T-helper 1 cell treated with Interleukin-12 subunit alpha and Interleukin-12 subunit beta and Interleukin-4 antibody, amounts not matched to agents 30 μg/mL and 1 μg/mL, for 36 hours (primary cell): Measurements from ENCODE around the gene CIAPIN1.

Source experiments
- H3K27ac Mint-ChIP-seq: one replicate; pipeline ENCODE4 v1.8.0; 2021; ENCODE audit warnings: mild to moderate bottlenecking, mixed read lengths
- H3K27me3 Mint-ChIP-seq: one replicate; pipeline ENCODE4 v1.8.0; 2021; ENCODE audit warnings: low read depth, mixed read lengths
- H3K36me3 Mint-ChIP-seq: one replicate; pipeline ENCODE4 v1.8.0; 2021; ENCODE audit warnings: low read depth, mixed read lengths
- H3K4me1 Mint-ChIP-seq: one replicate; pipeline ENCODE4 v1.8.0; 2021; ENCODE audit warnings: low read depth, mixed read lengths
- H3K4me3 Mint-ChIP-seq: one replicate; pipeline ENCODE4 v1.8.0; 2021; ENCODE audit warnings: mild to moderate bottlenecking, moderate library complexity, mixed read lengths
- H3K9me3 Mint-ChIP-seq: one replicate; pipeline ENCODE4 v1.8.0; 2021; ENCODE audit warnings: mixed read lengths

The CIAPIN1 gene

GRCh38 chr16:57447186-57447962 lies at the start of gene CIAPIN1, which contains the start of gene COQ9:
CIAPIN1 (minus strand) TSS chr16:57447385; CDS start chr16:57440928, 6,457 bp downstream.
COQ9 (plus strand) TSS chr16:57447479; CDS start chr16:57447506, 27 bp downstream.
- H3K4me1 Mint-ChIP-seq: peaks cover 22% of the 10 kb centered on the region
- peak within 1 kb of the TSS; percentile 85 for H3K27ac Mint-ChIP-seq
- H3K36me3 Mint-ChIP-seq: peaks cover 9% of the 10 kb centered on the region
- H3K9me3 Mint-ChIP-seq: no peaks in the 10 kb centered on the region
- H3K27me3 Mint-ChIP-seq: no peaks in the 10 kb centered on the region
- peak within 1 kb of the TSS; percentile 95 for H3K4me3 Mint-ChIP-seq

- Mint-ChIP-seq H3K27ac (no peak overlapping the region), H3K4me1 (no peaks in the 10 kb centered on the region), H3K9me3 (no peaks in the 10 kb centered on the region), H3K4me3 (no peak overlapping the region), H3K27me3 (peaks cover 16% of the 10 kb centered on the region), H3K36me3 (no peaks in the 10 kb centered on the region)
Observed at GRCh38 chr16:57493767-57494166, 46.6 kb upstream of the CIAPIN1 start.

DNA sequence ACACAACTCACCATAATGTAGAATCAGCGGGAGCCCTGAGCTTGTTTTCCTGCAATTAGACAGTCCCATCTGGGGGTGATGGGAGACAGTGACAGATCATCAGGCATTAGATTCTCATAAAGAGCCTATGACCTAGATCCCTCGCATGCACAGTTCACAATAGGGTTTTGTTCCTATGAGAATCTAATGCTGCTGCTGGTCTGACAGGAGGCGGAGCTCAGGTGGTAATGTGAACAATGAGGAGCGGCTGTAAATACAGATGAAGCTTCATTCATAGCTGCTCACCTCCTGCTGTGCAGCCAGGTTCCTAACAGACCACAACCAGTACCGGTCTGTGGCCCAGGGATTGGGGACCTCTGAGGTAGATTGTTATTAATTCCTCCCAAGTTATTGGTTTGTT lies 42.0 kb upstream of the CIAPIN1 start:
- Mint-ChIP-seq H3K36me3 (no peaks in the 10 kb centered on the region), H3K9me3 (no peaks in the 10 kb centered on the region), H3K27me3 (peaks cover 21% of the 10 kb centered on the region), H3K27ac (no peak overlapping the region), H3K4me3 (no peak overlapping the region), H3K4me1 (peaks cover 10% of the 10 kb centered on the region)

GRCh38 chr16:57486858-57487834 lies 40.0 kb upstream of the CIAPIN1 start:
- Mint-ChIP-seq H3K27me3 (peaks cover 13% of the 10 kb centered on the region), H3K27ac (peak overlapping the region; percentile 59), H3K4me1 (peaks cover 10% of the 10 kb centered on the region), H3K9me3 (no peaks in the 10 kb centered on the region), H3K36me3 (no peaks in the 10 kb centered on the region), H3K4me3 (peak overlapping the region; percentile 78)

DNA sequence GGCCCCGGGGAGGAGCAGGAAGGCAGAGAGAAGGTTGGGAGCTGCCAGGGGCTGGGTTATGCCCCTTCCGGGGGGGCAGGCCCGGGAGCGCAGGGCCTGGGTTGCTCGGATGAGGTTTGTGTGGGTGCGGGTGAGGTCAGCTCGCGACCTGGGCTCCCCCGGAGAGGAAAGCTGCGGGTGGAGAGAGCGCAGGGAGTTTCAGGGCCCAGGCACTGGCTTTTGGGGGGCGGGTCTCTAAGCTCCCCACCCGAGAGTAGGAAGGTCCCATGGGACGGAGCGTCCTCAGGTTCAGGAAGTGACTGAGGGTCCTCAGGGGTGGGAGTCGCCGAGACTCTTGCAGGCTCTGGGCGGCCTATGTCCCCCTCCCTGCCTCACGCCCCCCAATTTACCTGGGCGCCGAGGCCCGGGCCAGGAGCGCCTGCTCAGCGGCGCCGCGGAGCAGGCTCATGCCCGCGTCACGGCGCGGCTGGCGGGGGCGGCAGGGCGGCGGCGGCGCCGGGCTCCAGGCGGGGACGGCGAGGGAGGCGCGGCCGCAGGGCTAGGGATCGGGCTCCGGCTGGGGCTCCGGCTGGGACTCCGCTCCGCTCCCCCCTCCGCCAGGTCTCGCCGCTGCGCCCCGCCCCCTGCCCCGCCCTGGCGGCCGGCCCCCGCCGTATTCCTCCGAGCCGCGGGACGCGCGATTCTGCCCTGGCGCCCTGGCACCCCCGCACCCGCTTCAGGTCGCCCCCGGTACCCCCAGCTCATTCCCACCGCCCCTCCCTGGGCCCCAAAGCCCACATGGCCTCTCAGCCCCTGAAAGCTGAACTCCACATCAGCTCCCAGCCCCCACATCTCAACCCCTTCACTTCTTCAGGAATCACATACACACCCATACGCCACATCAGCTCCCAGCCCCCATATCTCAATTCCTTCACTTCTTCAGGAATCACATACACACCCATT lies 39.0 kb upstream of the CIAPIN1 start, which contains the start of gene DOK4:
TSS of gene DOK4 (minus strand) at position 578 of the 942 bp plus-strand sequence. CDS start 6,986 bp downstream, outside the sequence.
- Mint-ChIP-seq H3K9me3 (no peaks in the 10 kb centered on the region), H3K27ac (peak within 1 kb of the TSS; percentile 59), H3K36me3 (no peaks in the 10 kb centered on the region), H3K4me1 (peaks cover 10% of the 10 kb centered on the region), H3K27me3 (peaks cover 8% of the 10 kb centered on the region), H3K4me3 (peak within 1 kb of the TSS; percentile 82)

DNA sequence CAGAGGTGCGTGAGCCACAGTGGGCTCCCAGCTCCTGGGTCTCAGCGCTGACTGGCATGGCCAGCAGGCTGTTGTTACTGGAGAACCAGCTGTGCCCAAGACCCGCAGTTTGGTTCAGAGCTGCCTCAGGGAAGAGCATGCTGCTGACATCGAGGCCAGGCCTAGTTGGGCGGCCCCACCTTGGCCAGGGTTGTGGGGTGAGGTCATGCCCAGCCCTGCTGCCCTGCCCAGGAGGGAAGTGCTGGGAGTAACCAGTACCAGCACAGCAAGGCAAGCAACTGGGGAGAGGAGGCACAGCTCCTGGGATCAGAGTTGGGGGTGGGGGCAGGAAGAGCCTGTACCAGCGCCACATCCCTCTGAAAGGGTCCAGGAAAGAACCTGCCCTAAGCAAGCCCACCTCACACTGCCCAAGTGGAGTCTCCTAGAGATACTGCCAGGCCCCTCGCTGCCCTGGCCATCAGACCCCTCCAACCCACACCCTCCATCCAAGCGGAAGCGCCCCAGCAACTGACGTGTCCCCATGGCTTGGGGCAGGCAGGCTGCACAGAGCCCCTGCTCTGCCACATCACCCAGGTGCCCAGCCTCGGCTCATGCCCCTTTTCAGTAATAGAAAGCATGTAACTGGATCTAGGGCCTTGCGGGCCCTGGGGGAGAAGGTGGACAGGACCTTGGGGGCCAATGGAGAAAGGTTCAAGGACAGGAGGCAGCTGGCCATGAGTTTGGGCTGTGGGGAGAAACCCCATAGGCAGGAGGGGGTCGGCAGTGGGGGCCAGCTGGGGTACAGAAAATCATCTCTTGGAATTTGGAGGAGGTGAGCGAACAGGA lies 38.1 kb upstream of the CIAPIN1 start:
- H3K9me3 Mint-ChIP-seq: no peaks in the 10 kb centered on the region
- H3K36me3 Mint-ChIP-seq: no peaks in the 10 kb centered on the region
- H3K4me3 Mint-ChIP-seq: peak overlapping the region; percentile 82
- no peak overlapping the region for H3K27ac Mint-ChIP-seq
- peaks cover 8% of the 10 kb centered on the region for H3K27me3 Mint-ChIP-seq
- peaks cover 10% of the 10 kb centered on the region for H3K4me1 Mint-ChIP-seq

- Mint-ChIP-seq H3K9me3 (no peaks in the 10 kb centered on the region), H3K4me3 (no peak overlapping the region), H3K27ac (no peak overlapping the region), H3K4me1 (peaks cover 10% of the 10 kb centered on the region), H3K27me3 (peaks cover 8% of the 10 kb centered on the region), H3K36me3 (no peaks in the 10 kb centered on the region)
Observed at GRCh38 chr16:57484515-57485005, 37.4 kb upstream of the CIAPIN1 start.

GRCh38 chr16:57483725-57484514 lies 36.7 kb upstream of the CIAPIN1 start:
- no peaks in the 10 kb centered on the region for H3K36me3 Mint-ChIP-seq
- peaks cover 8% of the 10 kb centered on the region for H3K27me3 Mint-ChIP-seq
- no peaks in the 10 kb centered on the region for H3K9me3 Mint-ChIP-seq
- peaks cover 13% of the 10 kb centered on the region for H3K4me1 Mint-ChIP-seq
- H3K27ac Mint-ChIP-seq: no peak overlapping the region
- no peak overlapping the region for H3K4me3 Mint-ChIP-seq

DNA sequence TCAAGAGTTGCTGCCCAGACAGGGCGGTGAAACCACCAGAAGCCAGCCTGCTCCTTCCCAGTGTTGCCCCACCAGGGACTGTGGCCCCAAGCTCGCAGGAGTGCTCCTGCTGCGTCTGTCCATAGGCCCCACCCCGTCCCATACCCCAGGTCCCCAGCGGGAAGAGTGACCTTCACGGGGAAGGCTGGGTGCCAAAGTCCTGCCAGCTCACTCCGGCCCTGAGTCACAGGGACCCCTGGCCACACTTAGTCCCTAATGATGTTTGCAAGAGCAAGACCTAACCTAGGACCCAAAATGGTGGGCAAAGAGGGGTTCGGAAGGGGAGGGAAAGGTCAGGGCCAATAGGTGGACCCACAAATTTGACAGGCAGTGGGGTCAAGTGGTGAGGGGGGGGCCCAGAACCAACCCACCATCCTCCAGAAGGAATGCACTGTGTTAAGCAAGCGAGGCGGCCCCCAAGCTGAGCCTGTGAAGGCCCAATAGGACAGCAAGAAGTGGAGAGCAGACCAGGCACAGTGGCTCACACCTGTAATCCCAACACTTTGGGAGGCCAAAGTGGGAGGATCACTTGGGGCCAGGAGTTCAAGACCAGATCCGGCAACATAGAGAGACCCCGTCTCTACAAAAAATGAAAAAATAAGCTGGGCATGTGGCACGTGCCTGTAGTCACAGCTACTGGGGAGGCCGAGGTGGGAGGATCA lies 35.8 kb upstream of the CIAPIN1 start:
- Mint-ChIP-seq H3K4me1 (peaks cover 13% of the 10 kb centered on the region), H3K27ac (no peak overlapping the region), H3K9me3 (no peaks in the 10 kb centered on the region), H3K36me3 (no peaks in the 10 kb centered on the region), H3K27me3 (peaks cover 12% of the 10 kb centered on the region), H3K4me3 (no peak overlapping the region)

DNA sequence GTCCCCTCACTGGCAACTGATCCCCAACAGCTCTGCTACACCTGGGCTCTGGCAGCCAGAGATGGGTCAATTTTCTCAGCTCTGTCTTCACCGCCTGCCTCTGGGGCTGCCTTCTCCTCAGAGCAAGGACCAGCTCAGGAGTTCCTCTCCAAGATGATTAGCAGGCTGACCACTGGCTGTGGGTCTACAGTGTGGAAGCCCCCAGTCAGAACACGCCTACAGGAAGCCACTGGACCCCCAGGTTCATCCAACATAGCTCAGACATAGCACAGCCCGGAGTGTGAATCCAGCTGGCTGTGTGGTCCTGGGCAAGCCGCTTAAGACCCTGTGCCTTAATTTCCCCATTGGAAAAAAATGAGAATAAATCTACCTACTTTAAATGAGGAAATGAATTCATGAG lies 34.2 kb upstream of the CIAPIN1 start:
- Mint-ChIP-seq H3K9me3 (no peaks in the 10 kb centered on the region), H3K27ac (no peak overlapping the region), H3K4me3 (no peak overlapping the region), H3K36me3 (no peaks in the 10 kb centered on the region), H3K27me3 (peaks cover 12% of the 10 kb centered on the region), H3K4me1 (peaks cover 9% of the 10 kb centered on the region)

GRCh38 chr16:57480754-57481230 lies 33.6 kb upstream of the CIAPIN1 start:
- Mint-ChIP-seq H3K27me3 (peaks cover 11% of the 10 kb centered on the region), H3K4me1 (peaks cover 14% of the 10 kb centered on the region), H3K36me3 (no peaks in the 10 kb centered on the region), H3K4me3 (no peak overlapping the region), H3K27ac (no peak overlapping the region), H3K9me3 (no peaks in the 10 kb centered on the region)
